Stimulated activated CD4-positive, alpha-beta T cell treated with anti-CD3 and anti-CD28 coated beads, Interleukin-1b, Interleukin-23, amount 100 ng/mL, for 24 hours (primary cell): ENCODE results near the gene GPR137B.
A peak's percentile ranks its signal among the peaks of the same experiment; 100 is the strongest.

Experiments used
- DNase-seq, 4 experiments: peaks; one replicate each; pipeline ENCODE4 v3.0.0-alpha.2; 2020; ENCODE audit warnings: low read depth in 4 of 4, low spot score in 1 of 4

The GPR137B gene, protein sequence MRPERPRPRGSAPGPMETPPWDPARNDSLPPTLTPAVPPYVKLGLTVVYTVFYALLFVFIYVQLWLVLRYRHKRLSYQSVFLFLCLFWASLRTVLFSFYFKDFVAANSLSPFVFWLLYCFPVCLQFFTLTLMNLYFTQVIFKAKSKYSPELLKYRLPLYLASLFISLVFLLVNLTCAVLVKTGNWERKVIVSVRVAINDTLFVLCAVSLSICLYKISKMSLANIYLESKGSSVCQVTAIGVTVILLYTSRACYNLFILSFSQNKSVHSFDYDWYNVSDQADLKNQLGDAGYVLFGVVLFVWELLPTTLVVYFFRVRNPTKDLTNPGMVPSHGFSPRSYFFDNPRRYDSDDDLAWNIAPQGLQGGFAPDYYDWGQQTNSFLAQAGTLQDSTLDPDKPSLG

DNA sequence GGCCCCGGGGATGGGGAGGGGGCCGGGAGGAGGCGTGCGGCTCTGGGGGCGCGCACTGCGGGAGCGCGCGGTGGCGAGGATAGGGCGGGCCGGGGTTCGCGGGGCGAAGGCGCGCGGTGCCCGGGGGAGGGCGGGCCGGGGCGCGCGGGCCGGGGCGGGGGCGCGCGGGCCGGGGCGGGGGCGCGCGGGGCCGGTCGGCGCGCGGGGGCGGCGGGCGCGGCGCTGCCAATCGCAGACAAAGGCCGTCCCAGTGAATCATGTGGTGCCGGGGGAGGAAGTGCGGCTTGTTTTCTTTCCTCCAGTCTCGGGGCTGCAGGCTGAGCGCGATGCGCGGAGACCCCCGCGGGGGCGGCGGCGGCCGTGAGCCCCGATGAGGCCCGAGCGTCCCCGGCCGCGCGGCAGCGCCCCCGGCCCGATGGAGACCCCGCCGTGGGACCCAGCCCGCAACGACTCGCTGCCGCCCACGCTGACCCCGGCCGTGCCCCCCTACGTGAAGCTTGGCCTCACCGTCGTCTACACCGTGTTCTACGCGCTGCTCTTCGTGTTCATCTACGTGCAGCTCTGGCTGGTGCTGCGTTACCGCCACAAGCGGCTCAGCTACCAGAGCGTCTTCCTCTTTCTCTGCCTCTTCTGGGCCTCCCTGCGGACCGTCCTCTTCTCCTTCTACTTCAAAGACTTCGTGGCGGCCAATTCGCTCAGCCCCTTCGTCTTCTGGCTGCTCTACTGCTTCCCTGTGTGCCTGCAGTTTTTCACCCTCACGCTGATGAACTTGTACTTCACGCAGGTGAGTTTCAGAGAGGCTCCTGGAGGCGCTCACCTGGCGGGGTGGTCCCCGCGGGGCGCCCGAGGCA is at the start of gene GPR137B:
GPR137B (plus strand) TSS at position 287 of the 851 bp plus-strand sequence; CDS start at position 371, 84 bp downstream.
- DNase-seq: peak in 3 of 4 experiments; percentile 27 to 62 (median 36)

DNA sequence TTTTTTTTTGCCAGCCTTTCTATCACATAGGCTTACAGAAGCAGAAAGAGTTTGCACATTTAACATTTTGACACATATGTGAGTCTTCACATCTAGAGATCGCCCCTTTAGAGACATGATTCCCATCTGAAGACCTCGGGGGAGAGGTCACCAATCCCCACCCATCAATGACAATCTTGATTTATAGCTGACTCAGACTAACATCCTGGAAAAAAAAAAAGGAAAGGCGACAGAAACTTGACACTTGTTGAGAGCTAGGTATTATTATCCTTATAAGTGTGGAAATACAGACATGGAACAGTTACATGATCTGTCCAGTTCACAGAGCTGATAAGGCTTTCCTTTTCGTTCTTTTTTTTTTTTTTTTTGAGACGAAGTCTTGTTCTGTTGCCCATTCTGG is 49.4 kb upstream of the GPR137B start:
- DNase-seq: no peak

DNA sequence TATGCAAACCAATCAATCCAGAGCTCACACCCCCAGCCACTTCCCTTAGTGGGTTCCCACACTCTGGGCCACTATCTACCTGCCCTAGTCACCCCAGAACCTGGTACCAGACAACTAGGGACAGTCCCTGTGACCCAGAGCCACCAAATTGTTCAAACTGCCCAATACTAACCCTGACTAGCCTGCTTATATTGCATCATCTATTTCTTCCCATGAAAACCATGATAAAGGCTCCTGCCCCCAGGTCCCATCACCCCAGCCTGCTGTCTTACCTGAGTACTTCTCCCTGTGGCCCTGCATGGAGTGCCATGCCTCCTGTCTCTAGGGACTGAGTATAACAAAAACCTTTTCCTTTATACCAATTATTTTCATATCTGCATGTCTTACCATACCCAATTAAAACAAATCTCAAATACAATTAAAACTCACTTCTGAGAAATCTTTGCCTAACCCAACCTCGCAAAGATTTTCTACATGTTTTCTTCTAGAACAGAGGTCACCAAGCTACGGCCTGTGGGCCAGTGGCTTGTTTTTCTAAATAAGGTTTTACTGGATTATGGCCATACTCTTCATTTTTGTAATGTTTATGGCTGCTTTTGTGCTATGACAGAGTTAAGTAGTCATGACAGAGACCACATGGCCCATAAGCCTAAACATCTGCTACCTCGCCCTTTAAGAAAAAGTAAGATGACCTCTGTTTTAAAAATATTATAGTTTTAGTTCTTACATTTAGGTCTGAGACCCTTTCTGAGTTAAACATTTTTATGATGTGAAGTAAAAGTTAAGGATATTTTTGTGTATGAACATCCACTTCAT is 46.4 kb upstream of the GPR137B start:
- no peak for DNase-seq

- DNase-seq: peak; percentile 41 to 62 (median 60)
Observed at GRCh38 chr1:236096660-236097482, 45.5 kb upstream of the GPR137B start.

DNA sequence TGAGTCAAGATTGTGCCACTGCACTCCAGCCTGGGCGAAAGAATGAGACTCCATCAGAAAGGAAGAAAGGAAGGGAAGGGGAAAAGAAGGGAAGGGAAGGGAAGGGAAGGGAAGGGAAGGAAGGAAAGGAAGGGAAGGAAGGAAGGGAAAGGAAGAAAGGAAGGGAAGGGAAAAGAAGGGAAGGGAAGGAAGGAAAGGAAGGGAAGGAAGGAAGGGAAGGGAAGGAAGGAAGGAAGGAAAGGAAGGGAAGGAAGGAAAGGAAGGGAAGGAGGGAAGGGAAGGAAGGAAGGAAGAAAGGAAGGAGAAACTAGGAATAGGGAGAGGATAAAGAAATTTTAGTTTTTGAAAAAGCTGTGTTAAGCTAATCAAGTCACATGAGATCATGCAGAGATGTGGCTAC is 44.1 kb upstream of the GPR137B start:
- no peak for DNase-seq

GRCh38 chr1:236099355-236099974 is 42.9 kb upstream of the GPR137B start:
- no peak for DNase-seq

DNA sequence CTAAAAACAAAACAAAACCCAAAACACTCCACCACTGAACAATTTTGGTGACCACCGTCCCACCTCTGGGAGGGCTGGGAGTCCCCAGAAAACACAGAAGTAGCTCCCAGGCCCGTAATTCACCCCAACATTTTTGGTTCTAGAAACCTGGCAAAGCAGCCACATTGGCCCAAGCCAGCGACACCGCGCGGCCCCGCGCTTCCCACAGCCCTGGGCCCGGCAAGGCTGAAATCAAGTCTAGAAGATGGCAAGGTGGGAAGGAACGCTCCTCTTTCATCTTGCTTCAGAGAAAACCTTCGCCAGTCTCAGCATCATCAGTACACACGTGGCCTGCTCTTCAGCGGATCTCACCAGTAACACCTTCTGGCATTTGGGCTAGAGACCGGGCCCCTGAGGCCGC is 41.5 kb upstream of the GPR137B start:
- no peak for DNase-seq

DNA sequence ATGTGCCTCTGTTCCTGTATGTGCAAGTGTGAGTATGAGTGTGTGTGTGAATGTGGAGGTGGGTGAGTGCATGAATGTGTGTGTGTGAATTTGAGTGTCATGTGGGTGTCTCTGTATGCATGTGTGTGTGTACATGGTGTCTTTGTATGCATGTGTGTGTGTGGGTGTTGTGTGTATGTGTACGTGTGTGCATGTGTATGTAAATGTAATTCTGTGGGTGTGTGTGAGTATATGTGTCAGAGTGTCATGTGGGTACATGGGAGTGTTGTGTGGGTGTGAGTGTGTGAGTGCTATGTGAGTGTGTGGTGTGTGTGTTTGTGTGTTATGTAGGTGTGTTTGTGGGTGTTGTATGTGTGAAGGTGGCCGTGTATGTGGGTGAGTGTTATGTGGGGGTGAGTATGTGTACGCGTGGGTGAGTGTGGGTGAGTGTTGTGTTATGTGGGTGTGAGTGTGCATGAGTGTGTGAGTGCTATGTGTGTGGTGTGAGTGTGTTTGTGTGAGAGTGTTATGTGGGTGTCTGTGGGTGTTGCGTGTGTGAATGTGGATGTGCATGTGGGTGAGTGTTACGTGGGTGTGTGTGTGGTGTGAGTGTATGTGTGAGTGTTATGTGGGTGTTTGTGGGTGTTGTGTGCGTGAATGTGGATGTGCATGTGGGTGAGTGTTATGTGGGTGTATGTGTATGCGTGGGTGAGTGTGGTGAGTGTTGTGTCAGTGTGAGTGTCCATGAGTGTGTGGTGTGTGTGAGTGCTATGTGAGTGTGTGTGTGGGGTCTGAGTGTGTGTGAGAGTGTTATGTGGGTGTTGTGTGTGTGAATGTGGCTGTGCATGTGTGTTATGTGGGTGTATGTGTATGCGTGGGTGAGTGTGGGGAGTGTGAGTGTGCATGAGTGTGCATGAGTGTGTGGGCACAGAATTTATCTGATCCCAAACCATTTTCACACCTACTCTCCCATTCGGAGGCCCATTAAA is 40.8 kb upstream of the GPR137B start:
- DNase-seq: no peak

GRCh38 chr1:236102611-236103010 is 39.7 kb upstream of the GPR137B start:
- no peak for DNase-seq

- no peak for DNase-seq
Observed at GRCh38 chr1:236103059-236103458, 39.3 kb upstream of the GPR137B start.

DNA sequence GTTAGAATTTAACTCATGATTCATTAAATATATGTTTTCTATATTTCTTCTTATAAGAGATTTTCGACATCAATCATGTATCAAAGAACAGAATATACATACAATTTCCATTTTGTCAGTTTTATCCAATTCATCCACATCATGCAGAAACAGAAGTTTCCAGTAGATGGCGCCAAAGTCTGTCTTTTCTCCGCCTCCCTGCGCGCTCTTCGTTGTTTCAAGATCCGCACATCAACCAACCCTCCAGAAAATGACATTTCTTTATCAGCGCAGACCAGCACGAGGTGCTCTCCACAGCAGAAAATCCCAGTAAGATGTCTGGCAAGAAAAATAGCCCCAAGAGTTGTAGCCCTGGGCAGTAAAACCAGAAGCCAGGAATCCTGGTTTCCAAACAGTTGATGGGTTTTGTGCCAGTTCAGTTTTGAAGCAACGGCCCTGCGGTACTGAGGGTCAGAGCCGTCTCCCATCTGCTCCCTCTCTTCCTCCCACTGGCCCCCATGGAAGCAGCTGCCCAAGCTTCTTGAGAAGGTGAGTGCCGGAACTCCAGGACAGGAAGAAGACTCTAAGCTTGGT is 38.6 kb upstream of the GPR137B start:
- DNase-seq: peak; percentile 14 to 51 (median 30)

- DNase-seq: no peak
Observed at GRCh38 chr1:236107121-236107907, 35.0 kb upstream of the GPR137B start.

- DNase-seq: no peak
Observed at GRCh38 chr1:236108027-236108648, 34.2 kb upstream of the GPR137B start.

DNA sequence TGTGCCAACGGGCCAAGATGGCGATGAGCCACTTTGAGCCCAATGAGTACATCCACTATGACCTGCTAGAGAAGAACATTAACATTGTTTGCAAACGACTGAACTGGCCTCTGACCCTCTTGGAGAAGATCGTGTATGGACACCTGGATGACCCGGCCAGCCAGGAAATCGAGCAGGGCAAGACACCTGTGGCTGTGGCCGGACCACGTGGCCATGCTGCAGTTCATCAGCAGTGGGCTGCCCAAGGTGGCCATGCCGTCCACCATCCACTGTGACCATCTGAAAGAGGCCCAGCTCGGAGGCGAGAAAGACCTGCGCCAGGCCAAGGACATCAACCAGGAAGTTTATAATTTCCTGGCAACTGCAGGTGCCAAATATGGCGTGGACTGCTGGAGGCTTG is 32.2 kb upstream of the GPR137B start:
- no peak for DNase-seq

GRCh38 chr1:236111527-236112331 is 30.6 kb upstream of the GPR137B start:
- no peak for DNase-seq

GRCh38 chr1:236112332-236112627 is 30.1 kb upstream of the GPR137B start:
- DNase-seq: no peak
